Measurements from ENCODE around the gene TPSD1. TPM values are rescaled to one million over a fixed set of nuclear protein-coding genes. Genes with fewer than 3 reads are reported as not detected.
A peak's percentile ranks its signal among the peaks of the same experiment; 100 is the strongest.
"Not testable (repeated sequence)": the region's sequence is repeated elsewhere in the genome, so short reads cannot be mapped to it uniquely, and the experiment has no call there.

Gene TPSD1
- total and polyA plus RNA-seq, 2 donors (not counting 1 experiment from before 2014, with no cell fraction given), result not detected

DNA sequence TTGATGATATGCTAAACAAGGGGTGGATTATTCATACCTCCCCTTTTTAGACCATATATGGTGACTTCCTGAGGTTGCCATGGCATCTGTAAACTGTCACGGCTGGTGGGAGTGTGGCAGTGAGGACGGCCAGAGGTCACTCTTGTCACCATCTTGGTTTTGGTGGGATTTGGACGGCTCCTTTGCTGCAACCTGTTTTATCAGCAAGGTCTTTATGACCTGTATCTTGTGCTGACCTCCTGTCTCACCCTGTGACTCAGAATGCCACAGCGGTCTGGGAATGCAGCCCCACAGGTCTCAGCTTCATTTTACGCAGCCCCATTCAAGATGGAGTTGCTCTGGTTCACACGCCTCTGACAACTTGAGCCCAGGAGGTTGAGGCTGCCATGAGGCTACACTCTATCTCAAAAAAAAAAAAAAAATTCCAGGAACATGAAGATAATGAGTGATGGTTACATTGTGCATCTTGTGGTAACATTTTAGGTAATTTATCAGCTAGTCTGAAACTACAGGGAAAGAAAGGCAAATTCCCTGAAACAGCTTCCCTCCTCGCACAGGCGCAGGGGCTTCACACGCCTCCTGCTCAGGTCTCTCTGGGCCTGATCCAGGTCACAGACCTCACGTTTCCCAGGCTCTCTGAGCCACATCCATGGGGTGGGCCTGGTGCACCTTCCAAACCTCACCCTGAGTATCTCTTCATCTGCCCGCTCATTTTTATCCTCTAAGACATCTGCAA is 38.2 kb downstream of the TPSD1 start:
- POLR2A ChIA-PET, result no interaction called here
- ATAC-seq (ENCODE audit: low read depth), result no peak

DNA sequence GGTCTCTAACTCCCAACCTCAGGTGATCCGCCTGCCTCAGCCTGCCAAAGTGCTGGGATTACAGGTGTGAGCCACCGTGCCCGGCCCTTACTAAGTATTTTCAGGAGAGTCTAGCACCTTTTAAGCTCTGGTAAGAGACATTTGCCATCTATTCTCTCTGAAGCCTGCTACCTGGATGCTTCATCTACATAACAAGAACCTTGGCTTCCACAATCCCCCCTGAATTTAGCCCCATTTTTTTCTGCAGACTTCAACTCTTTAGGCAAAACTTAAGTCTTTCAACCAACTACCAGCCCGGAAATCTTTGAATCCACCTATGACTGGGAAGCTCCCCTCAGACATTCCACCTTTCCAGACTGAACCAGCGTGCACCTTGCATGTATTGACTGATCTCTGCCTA is 39.6 kb downstream of the TPSD1 start:
- Mint-ChIP-seq H3K9me3 (ENCODE audit: insufficient read depth) (no peaks in the 10 kb centered on the region), H3K27me3 (peaks cover 18% of the 10 kb centered on the region), H3K4me3 (no peak overlapping the region), H3K27ac (peak overlapping the region; percentile 18), H3K4me1 (peaks cover 24% of the 10 kb centered on the region)
- Histone ChIP-seq H3K4me2 (replicated peaks; ENCODE audit: low read depth, low read length, poor library complexity, severe bottlenecking) (no peak overlapping the region), H4K20me1 (ENCODE audit: control insufficient read depth, insufficient read depth, low read length, poor library complexity, severe bottlenecking) (no peaks in the 10 kb centered on the region), H3K36me3 (replicated peaks in 1 of 2; ENCODE audit: control extremely low read depth in 1 of 2, control insufficient read depth in 1 of 2, extremely low read depth in 1 of 2, insufficient read depth in 2 of 2, low read length in 1 of 2) (no peaks in the 10 kb centered on the region), H3K79me2 (ENCODE audit: control insufficient read depth, insufficient read depth, low read length) (no peaks in the 10 kb centered on the region), H2AFZ (ENCODE audit: insufficient read depth, low read depth, low read length, poor library complexity, severe bottlenecking) (no peak overlapping the region), H3K27me3 (replicated peaks in 1 of 4; ENCODE audit: control extremely low read depth in 1 of 4, control insufficient read depth in 3 of 4, insufficient read depth in 4 of 4, low read length in 3 of 4) (peaks cover 0 to 11% (median 5%) of the 10 kb centered on the region in 4 experiments), H3K4me1 (ENCODE audit: control insufficient read depth in 2 of 2, insufficient read depth in 2 of 2, low read length in 2 of 2) (peaks cover 10 to 35% of the 10 kb centered on the region in 2 donors), H3K4me3 (ENCODE audit: control extremely low read depth in 1 of 5, extremely low read depth in 1 of 5, insufficient read depth in 1 of 5, low read depth in 2 of 5, low read length in 4 of 5) (no peak overlapping the region), H3K9me3 (ENCODE audit: control extremely low read depth in 1 of 3, control insufficient read depth in 2 of 3, insufficient read depth in 1 of 3, low read length in 2 of 3) (peaks cover 0 to 6% (median 0%) of the 10 kb centered on the region in 3 donors), H3K27ac (ENCODE audit: low read length in 2 of 2) (no peak overlapping the region), H3K9ac (ENCODE audit: low read length) (no peak overlapping the region)
- no peak for ATAC-seq (ENCODE audit: low read depth)
- no peak for TF ChIP-seq EZH2 (IDR thresholded peaks at IDR 0.05; ENCODE audit: borderline replicate concordance, insufficient read depth, low read depth, low read length, poor library complexity, severe bottlenecking)
- TF ChIP-seq, protein P1, sequence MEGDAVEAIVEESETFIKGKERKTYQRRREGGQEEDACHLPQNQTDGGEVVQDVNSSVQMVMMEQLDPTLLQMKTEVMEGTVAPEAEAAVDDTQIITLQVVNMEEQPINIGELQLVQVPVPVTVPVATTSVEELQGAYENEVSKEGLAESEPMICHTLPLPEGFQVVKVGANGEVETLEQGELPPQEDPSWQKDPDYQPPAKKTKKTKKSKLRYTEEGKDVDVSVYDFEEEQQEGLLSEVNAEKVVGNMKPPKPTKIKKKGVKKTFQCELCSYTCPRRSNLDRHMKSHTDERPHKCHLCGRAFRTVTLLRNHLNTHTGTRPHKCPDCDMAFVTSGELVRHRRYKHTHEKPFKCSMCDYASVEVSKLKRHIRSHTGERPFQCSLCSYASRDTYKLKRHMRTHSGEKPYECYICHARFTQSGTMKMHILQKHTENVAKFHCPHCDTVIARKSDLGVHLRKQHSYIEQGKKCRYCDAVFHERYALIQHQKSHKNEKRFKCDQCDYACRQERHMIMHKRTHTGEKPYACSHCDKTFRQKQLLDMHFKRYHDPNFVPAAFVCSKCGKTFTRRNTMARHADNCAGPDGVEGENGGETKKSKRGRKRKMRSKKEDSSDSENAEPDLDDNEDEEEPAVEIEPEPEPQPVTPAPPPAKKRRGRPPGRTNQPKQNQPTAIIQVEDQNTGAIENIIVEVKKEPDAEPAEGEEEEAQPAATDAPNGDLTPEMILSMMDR (IDR thresholded peaks at IDR 0.05), result no peak
- CTCF ChIA-PET, result no interaction called here
- intact Hi-C loops (cut with micrococcal nuclease), result no loop called here
- POLR2A ChIA-PET, result interaction anchor here (0.7 kb wide), 1 partner anchor 257 kb away, joined by 4 read pairs; no protein-coding TSS in a partner anchor
- WGBS (ENCODE audit: insufficient coverage), result 89% methylated on average over 4 of the region's 5 CpGs
- DNase-seq, result no peak

More for the DNA sequence above, 38.2 kb downstream of the TPSD1 start:
- H3K4me3 ChIP-seq (ENCODE audit: control extremely low read depth in 1 of 5, extremely low read depth in 1 of 5, insufficient read depth in 1 of 5, low read depth in 2 of 5, low read length in 4 of 5), result no peak overlapping the region
- no peaks in the 10 kb centered on the region for H3K79me2 ChIP-seq (ENCODE audit: control insufficient read depth, insufficient read depth, low read length)
- no peak overlapping the region for H3K9ac ChIP-seq (ENCODE audit: low read length)
- 73% methylated on average over 9 of the region's 11 CpGs for WGBS (ENCODE audit: insufficient coverage)
- Mint-ChIP-seq H3K4me3 (no peak overlapping the region), H3K9me3 (ENCODE audit: insufficient read depth) (no peaks in the 10 kb centered on the region), H3K4me1 (peaks cover 24% of the 10 kb centered on the region), H3K27me3 (peaks cover 22% of the 10 kb centered on the region), H3K27ac (no peak overlapping the region)
- intact Hi-C loops (cut with micrococcal nuclease), result no loop called here
- no peak overlapping the region for H3K4me2 ChIP-seq (replicated peaks; ENCODE audit: low read depth, low read length, poor library complexity, severe bottlenecking)
- CTCF ChIA-PET, result interaction anchor here (0.7 to 0.9 kb wide), 2 partner anchors 14 to 19 kb away, joined by 3 read pairs; no protein-coding TSS in a partner anchor
- no peak for DNase-seq
- H2AFZ ChIP-seq (ENCODE audit: insufficient read depth, low read depth, low read length, poor library complexity, severe bottlenecking), result no peak overlapping the region
- no peak overlapping the region for H3K27ac ChIP-seq (ENCODE audit: low read length in 2 of 2)
- no peaks in the 10 kb centered on the region for H3K36me3 ChIP-seq (replicated peaks in 1 of 2; ENCODE audit: control extremely low read depth in 1 of 2, control insufficient read depth in 1 of 2, extremely low read depth in 1 of 2, insufficient read depth in 2 of 2, low read length in 1 of 2)
- H3K27me3 ChIP-seq (replicated peaks in 1 of 4; ENCODE audit: control extremely low read depth in 1 of 4, control insufficient read depth in 3 of 4, insufficient read depth in 4 of 4, low read length in 3 of 4), result peaks cover 0 to 22% (median 6%) of the 10 kb centered on the region in 4 experiments
- H3K4me1 ChIP-seq (ENCODE audit: control insufficient read depth in 2 of 2, insufficient read depth in 2 of 2, low read length in 2 of 2), result peaks cover 16 to 40% of the 10 kb centered on the region in 2 donors
- peaks cover 0 to 6% (median 0%) of the 10 kb centered on the region in 3 donors for H3K9me3 ChIP-seq (ENCODE audit: control extremely low read depth in 1 of 3, control insufficient read depth in 2 of 3, insufficient read depth in 1 of 3, low read length in 2 of 3)
- no peaks in the 10 kb centered on the region for H4K20me1 ChIP-seq (ENCODE audit: control insufficient read depth, insufficient read depth, low read length, poor library complexity, severe bottlenecking)
- TF ChIP-seq, protein P1 (IDR thresholded peaks at IDR 0.05), result no peak
- no peak for TF ChIP-seq EZH2 (IDR thresholded peaks at IDR 0.05; ENCODE audit: borderline replicate concordance, insufficient read depth, low read depth, low read length, poor library complexity, severe bottlenecking)

GRCh38 chr16:1296688-1297017 is 40.8 kb downstream of the TPSD1 start:
- H2AFZ ChIP-seq (ENCODE audit: insufficient read depth, low read depth, low read length, poor library complexity, severe bottlenecking), result peak overlapping the region; percentile 33
- H3K36me3 ChIP-seq (replicated peaks in 1 of 2; ENCODE audit: control extremely low read depth in 1 of 2, control insufficient read depth in 1 of 2, extremely low read depth in 1 of 2, insufficient read depth in 2 of 2, low read length in 1 of 2); H3K27ac ChIP-seq (ENCODE audit: low read length in 2 of 2); H3K27me3 ChIP-seq (replicated peaks in 1 of 4; ENCODE audit: control extremely low read depth in 1 of 4, control insufficient read depth in 3 of 4, insufficient read depth in 4 of 4, low read length in 3 of 4); DNase-seq; H4K20me1 ChIP-seq (ENCODE audit: control insufficient read depth, insufficient read depth, low read length, poor library complexity, severe bottlenecking); H3K9me3 Mint-ChIP-seq (ENCODE audit: insufficient read depth); H3K79me2 ChIP-seq (ENCODE audit: control insufficient read depth, insufficient read depth, low read length); H3K4me3 ChIP-seq (ENCODE audit: control extremely low read depth in 1 of 5, extremely low read depth in 1 of 5, insufficient read depth in 1 of 5, low read depth in 2 of 5, low read length in 4 of 5); intact Hi-C loops (cut with micrococcal nuclease); H3K9me3 ChIP-seq (ENCODE audit: control extremely low read depth in 1 of 3, control insufficient read depth in 2 of 3, insufficient read depth in 1 of 3, low read length in 2 of 3); ATAC-seq (ENCODE audit: low read depth); H3K9ac ChIP-seq (ENCODE audit: low read length): not testable (repeated sequence)
- Mint-ChIP-seq H3K27me3 (peaks cover 13% of the 10 kb centered on the region), H3K4me3 (peak overlapping the region; percentile 54), H3K27ac (peak overlapping the region; percentile 75), H3K4me1 (peaks cover 28% of the 10 kb centered on the region)
- ChIA-PET CTCF (interaction anchor here (0.7 kb wide), 1 partner anchor 20 kb away, joined by 3 read pairs; no protein-coding TSS in a partner anchor), POLR2A (interaction anchor here (0.9 kb wide), 1 partner anchor 9 kb away, joined by 11 read pairs; no protein-coding TSS in a partner anchor)
- H3K4me2 ChIP-seq (replicated peaks; ENCODE audit: low read depth, low read length, poor library complexity, severe bottlenecking), result peak overlapping the region; percentile 19
- 73% methylated on average over 7 of the region's 8 CpGs for WGBS (ENCODE audit: insufficient coverage)
- H3K4me1 ChIP-seq (ENCODE audit: control insufficient read depth in 2 of 2, insufficient read depth in 2 of 2, low read length in 2 of 2), result peaks cover 19 to 47% of the 10 kb centered on the region in 2 donors
